HepG2 (cell line): Measurements from ENCODE around the gene RASGRF1. TPM values are rescaled to one million over a fixed set of nuclear protein-coding genes. Genes with fewer than 3 reads are reported as not detected.

Source experiments
- ATAC-seq: fragments of 200-7000 bp; cut with Tn5 transposase; 3 replicates; pipeline ENCODE4 v1.9.1; 2020; ENCODE audit warnings: mild to moderate bottlenecking, moderate library complexity
- BruUV-seq: library from RNA; stranded (reverse); fragments of 400-500 nt; replicated peaks from 2 replicates; lab custom pipeline; 2021; lab: Mats Ljungman, UMichigan
- CTCF ChIA-PET: fragments of 300-600 bp; formaldehyde crosslinking; extraction: SDS; loops from one replicate; lab custom pipeline; 2021; ENCODE audit warnings: low total read pairs, inconsistent platforms, low intra/inter-chr PET ratio; lab: Yijun Ruan, JAX
- POLR2A ChIA-PET: fragments of 350-600 bp; sonication (Branson Sonifier 250); formaldehyde crosslinking; loops from one replicate; lab custom pipeline; 2020; ENCODE audit warnings: antibody characterized with exemption, inconsistent platforms; lab: Yijun Ruan, JAX
- DNase-seq: peaks from one replicate; pipeline ENCODE4 v3.0.0-alpha.2; 2015; ENCODE audit warnings: low spot score
- FAIRE-seq: peaks from 3 replicates; lab custom pipeline; 2011; peaks lifted over from hg19 to GRCh38; lab: Jason Lieb, UNC
- H2AFZ ChIP-seq: one replicate; pipeline ENCODE4 v1.6.1; 2011; ENCODE audit warnings: low read length, inconsistent platforms
- H3K27ac ChIP-seq: fragments of 300-600 bp; 3 replicates; pipeline ENCODE4 v1.8.0; 2011; ENCODE audit warnings: mixed run types, mild to moderate bottlenecking, mixed read lengths, low read length, inconsistent platforms; ENCODE audit not compliant: insufficient read depth; ENCODE audit errors: extremely low read length
- H3K27me3 ChIP-seq, 2 experiments: fragments of 200-600 bp in 1 of 2; 2 replicates in 1 of 2; 3 replicates in 1 of 2; pipeline versions ENCODE4 v1.6.0 to v1.8.0; 2011; ENCODE audit warnings: low read length in 2 of 2, mild to moderate bottlenecking in 2 of 2, moderate library complexity in 2 of 2, inconsistent platforms in 1 of 2; ENCODE audit not compliant: insufficient read depth in 2 of 2, control insufficient read depth in 1 of 2
- H3K36me3 ChIP-seq, 2 experiments: fragments of 200-600 bp in 1 of 2; replicated peaks in 1 of 2; 2 replicates in 1 of 2; 3 replicates in 1 of 2; pipeline versions ENCODE4 v1.5.1 to v1.8.0; 2011; ENCODE audit warnings: low read length in 2 of 2, inconsistent platforms in 1 of 2; ENCODE audit not compliant: insufficient read depth in 2 of 2, control insufficient read depth in 1 of 2
- H3K4me1 ChIP-seq: 2 replicates; pipeline ENCODE4 v1.5.1; 2012; ENCODE audit warnings: low read length, inconsistent platforms; ENCODE audit not compliant: insufficient read depth
- H3K4me2 ChIP-seq: 2 replicates; pipeline ENCODE4 v1.6.0; 2011; ENCODE audit warnings: low read depth, low read length, inconsistent platforms
- H3K4me3 ChIP-seq, 3 experiments: fragments of 200-600 bp in 1 of 3; sonication (generic), shearing (Covaris generic) in 1 of 3; replicated peaks in 1 of 3; 2 replicates each; pipeline ENCODE4 v1.5.1; 2011 to 2016; ENCODE audit warnings: low read length in 3 of 3, inconsistent platforms in 2 of 3, low read depth in 2 of 3, mild to moderate bottlenecking in 2 of 3, control low read depth in 1 of 3, mixed read lengths in 1 of 3; ENCODE audit not compliant: insufficient read depth in 1 of 3
- H3K79me2 ChIP-seq: one replicate; pipeline ENCODE4 v1.6.1; 2011; ENCODE audit warnings: low read length, inconsistent platforms; ENCODE audit not compliant: insufficient read depth
- H3K9ac ChIP-seq: 2 replicates; pipeline ENCODE4 v1.6.0; 2011; ENCODE audit warnings: mild to moderate bottlenecking, low read depth, low read length, inconsistent platforms; ENCODE audit not compliant: insufficient read depth
- H3K9me3 ChIP-seq: 2 replicates; pipeline ENCODE4 v1.5.1; 2012; ENCODE audit warnings: mild to moderate bottlenecking, low read length
- H4K20me1 ChIP-seq: 2 replicates; pipeline ENCODE4 v1.6.0; 2011; ENCODE audit warnings: inconsistent platforms, mild to moderate bottlenecking, low read length, moderate library complexity; ENCODE audit not compliant: insufficient read depth
- BRF2 ChIP-seq: sonication (generic); formaldehyde crosslinking; IDR thresholded peaks from 2 replicates; pipeline ENCODE4 v1.8.1; 2022; ENCODE audit warnings: mild to moderate bottlenecking, missing genetic modification reagents
- HNF4A ChIP-seq: sonication (generic); formaldehyde crosslinking; IDR thresholded peaks from 2 replicates; pipeline ENCODE4 v1.4.0; 2020; ENCODE audit warnings: missing genetic modification reagents
- KLF12 ChIP-seq: sonication (generic); formaldehyde crosslinking; IDR thresholded peaks from 2 replicates; pipeline ENCODE4 v1.4.0; 2020; ENCODE audit warnings: missing genetic modification reagents, borderline replicate concordance
- PHF5A ChIP-seq: IDR thresholded peaks from one replicate; pipeline ENCODE4 v1.6.1; 2018; ENCODE audit warnings: low read depth, missing genetic modification reagents; ENCODE audit not compliant: unreplicated experiment
- ZNF441 ChIP-seq: sonication (generic); formaldehyde crosslinking; IDR thresholded peaks from 2 replicates; pipeline ENCODE4 v1.7.0; 2021; ENCODE audit warnings: missing genetic modification reagents, borderline replicate concordance
- ZNF615 ChIP-seq: sonication (generic); formaldehyde crosslinking; IDR thresholded peaks from 2 replicates; pipeline ENCODE4 v1.5.0; 2020; ENCODE audit warnings: mild to moderate bottlenecking, missing genetic modification reagents, borderline replicate concordance
- WGBS: methylation state at CpG from one replicate; pipeline ENCODE4 v1.1.6; 2017; ENCODE audit warnings: low lambda C conversion rate; 5-methylcytosine and 5-hydroxymethylcytosine counted together
- in situ Hi-C: cut with HindIII; loops from 2 replicates; pipeline ENCODE4 v1.10.0; 2017; ENCODE audit warnings: low pct_unique_long_range_greater_than_20kb; ENCODE audit not compliant: extremely low pct_ligation_motif_present
- intact Hi-C: fragments of 100-400 bp; cut with micrococcal nuclease; formaldehyde crosslinking; loops from one replicate; pipeline ENCODE4 v1.10.0; 2022; ENCODE audit not compliant: unreplicated experiment
- polyA plus RNA-seq, 8 experiments: library from polyadenylated mRNA; depleted of rRNA in 3 of 8; stranded (reverse) in 7 of 8; unstranded in 1 of 8; fragments of >200 nt; fragmentation: Illumina TruSeq in 4 of 8; extraction: Trizol in 4 of 8; gene quantifications; 2 replicates each; pipeline versions ENCODE4 v1.2.1 to v1.2.3, GENCODE V29; 2011 to 2016; ENCODE audit warnings: low read depth in 4 of 8, missing spikeins in 1 of 8, mixed read lengths in 1 of 8; ENCODE audit not compliant: insufficient read depth in 1 of 8
- total RNA-seq, 5 experiments: library from RNA; depleted of rRNA; stranded (reverse); fragments of >200 nt; fragmentation: Illumina TruSeq; extraction: Trizol; gene quantifications; 2 replicates each; pipeline ENCODE4 v1.2.3, GENCODE V29; 2016; ENCODE audit warnings: low read depth in 1 of 5
- TF ChIP-seq, protein P1 (sequence below): sonication (generic); formaldehyde crosslinking; IDR thresholded peaks from 2 replicates; pipeline ENCODE4 v1.4.0; 2020; ENCODE audit warnings: mild to moderate bottlenecking, missing genetic modification reagents
- TF ChIP-seq, protein P2 (sequence below): sonication (generic); formaldehyde crosslinking; IDR thresholded peaks from 2 replicates; pipeline ENCODE4 v1.5.1; 2020; ENCODE audit warnings: mild to moderate bottlenecking, missing genetic modification reagents

The RASGRF1 gene
- total and polyA plus RNA-seq, 2 of the 13 experiments (the other 11 are each of a cell fraction or from before 2014, with no cell fraction given) = 0.55 to 3.0 TPM

GRCh38 chr15:79016527-79017170 is 73.9 kb downstream of the RASGRF1 start:
- intact Hi-C loops (no loop called here), in situ Hi-C loops (no loop called here)
- no peak overlapping the region for H2AFZ ChIP-seq
- ATAC-seq = no peak
- no peaks in the 10 kb centered on the region for H4K20me1 ChIP-seq
- FAIRE-seq = no peak
- no peaks in the 10 kb centered on the region for H3K9me3 ChIP-seq
- H3K79me2 ChIP-seq = no peaks in the 10 kb centered on the region
- 45% methylated on average over 4 of the region's 10 CpGs for WGBS
- no peak overlapping the region for H3K4me2 ChIP-seq
- DNase-seq = no peak
- ChIA-PET CTCF (no interaction called here), POLR2A (no interaction called here)
- TF ChIP-seq BRF2 (CRISPR knock-in tag) = no peak
- TF ChIP-seq, protein P1, sequence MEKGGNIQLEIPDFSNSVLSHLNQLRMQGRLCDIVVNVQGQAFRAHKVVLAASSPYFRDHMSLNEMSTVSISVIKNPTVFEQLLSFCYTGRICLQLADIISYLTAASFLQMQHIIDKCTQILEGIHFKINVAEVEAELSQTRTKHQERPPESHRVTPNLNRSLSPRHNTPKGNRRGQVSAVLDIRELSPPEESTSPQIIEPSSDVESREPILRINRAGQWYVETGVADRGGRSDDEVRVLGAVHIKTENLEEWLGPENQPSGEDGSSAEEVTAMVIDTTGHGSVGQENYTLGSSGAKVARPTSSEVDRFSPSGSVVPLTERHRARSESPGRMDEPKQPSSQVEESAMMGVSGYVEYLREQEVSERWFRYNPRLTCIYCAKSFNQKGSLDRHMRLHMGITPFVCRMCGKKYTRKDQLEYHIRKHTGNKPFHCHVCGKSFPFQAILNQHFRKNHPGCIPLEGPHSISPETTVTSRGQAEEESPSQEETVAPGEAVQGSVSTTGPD = no peak
- TF ChIP-seq ZNF441 (CRISPR knock-in tag) = no peak
- no peak for TF ChIP-seq ZNF615
- TF ChIP-seq, protein P2, sequence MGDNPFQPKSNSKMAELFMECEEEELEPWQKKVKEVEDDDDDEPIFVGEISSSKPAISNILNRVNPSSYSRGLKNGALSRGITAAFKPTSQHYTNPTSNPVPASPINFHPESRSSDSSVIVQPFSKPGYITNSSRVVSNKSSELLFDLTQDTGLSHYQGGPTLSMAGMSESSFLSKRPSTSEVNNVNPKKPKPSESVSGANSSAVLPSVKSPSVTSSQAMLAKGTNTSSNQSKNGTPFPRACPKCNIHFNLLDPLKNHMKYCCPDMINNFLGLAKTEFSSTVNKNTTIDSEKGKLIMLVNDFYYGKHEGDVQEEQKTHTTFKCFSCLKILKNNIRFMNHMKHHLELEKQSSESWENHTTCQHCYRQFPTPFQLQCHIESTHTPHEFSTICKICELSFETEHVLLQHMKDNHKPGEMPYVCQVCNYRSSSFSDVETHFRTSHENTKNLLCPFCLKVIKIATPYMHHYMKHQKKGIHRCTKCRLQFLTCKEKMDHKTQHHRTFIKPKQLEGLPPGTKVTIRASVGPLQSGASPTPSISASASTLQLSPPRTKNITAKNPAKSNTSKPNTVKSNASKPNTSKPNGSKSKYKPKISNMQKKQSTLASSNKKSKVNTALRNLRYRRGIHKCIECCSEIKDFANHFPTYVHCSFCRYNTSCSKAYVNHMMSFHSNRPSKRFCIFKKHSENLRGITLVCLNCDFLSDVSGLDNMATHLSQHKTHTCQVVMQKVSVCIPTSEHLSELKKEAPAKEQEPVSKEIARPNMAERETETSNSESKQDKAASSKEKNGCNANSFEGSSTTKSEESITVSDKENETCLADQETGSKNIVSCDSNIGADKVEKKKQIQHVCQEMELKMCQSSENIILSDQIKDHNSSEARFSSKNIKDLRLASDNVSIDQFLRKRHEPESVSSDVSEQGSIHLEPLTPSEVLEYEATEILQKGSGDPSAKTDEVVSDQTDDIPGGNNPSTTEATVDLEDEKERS (CRISPR knock-in tag) = no peak
- no peak for TF ChIP-seq HNF4A
- TF ChIP-seq KLF12 (CRISPR knock-in tag) = no peak
- no peak for TF ChIP-seq PHF5A (CRISPR knock-in tag)
- H3K4me1 ChIP-seq = no peaks in the 10 kb centered on the region
- H3K36me3 ChIP-seq = no peaks in the 10 kb centered on the region
- H3K27ac ChIP-seq = no peak overlapping the region
- BruUV-seq = no TSS peak
- H3K9ac ChIP-seq = no peak overlapping the region
- peaks cover 0 to 3% of the 10 kb centered on the region in 2 experiments; a peak in 1 of 5 replicates for H3K27me3 ChIP-seq
- no peak overlapping the region for H3K4me3 ChIP-seq
